AG04450 (cell line): ENCODE results near the gene CHRNA5. TPM values are rescaled to one million over a fixed set of nuclear protein-coding genes. Genes with fewer than 3 reads are reported as not detected.
A peak's percentile ranks its signal among the peaks of the same experiment; 100 is the strongest.

Experiments
- CTCF ChIA-PET: fragments of 300-600, 350-600 bp; formaldehyde crosslinking; extraction: SDS; loops from one replicate; lab custom pipeline; 2022; ENCODE audit warnings: antibody characterized with exemption, inconsistent platforms; lab: Charles Lee
- POLR2A ChIA-PET: fragments of 350-600 bp; formaldehyde crosslinking; extraction: SDS; loops from one replicate; lab custom pipeline; 2021; ENCODE audit warnings: antibody characterized with exemption, inconsistent platforms; lab: Yijun Ruan, JAX
- DNase-seq: peaks from one replicate; pipeline ENCODE4 v3.0.0-alpha.2; 2011; ENCODE audit warnings: low read depth, low spot score
- H3K27ac ChIP-seq: one replicate; pipeline ENCODE4 v1.5.1; 2012; ENCODE audit warnings: low read depth, low read length, control low read depth
- H3K27me3 ChIP-seq: one replicate; pipeline ENCODE4 v1.6.0; 2012; ENCODE audit warnings: low read length; ENCODE audit not compliant: control insufficient read depth, insufficient read depth
- H3K4me3 ChIP-seq: 2 replicates; pipeline ENCODE4 v1.5.1; 2011; ENCODE audit warnings: mild to moderate bottlenecking, low read depth, low read length, control low read depth
- H3K9me3 ChIP-seq: 2 replicates; pipeline ENCODE4 v1.5.1; 2012; ENCODE audit warnings: low read length; ENCODE audit not compliant: control insufficient read depth, insufficient read depth
- polyA plus RNA-seq: library from polyadenylated mRNA; depleted of rRNA; stranded (reverse); fragments of >200 nt; gene quantifications from 2 replicates; pipeline ENCODE4 v1.2.3, GENCODE V29; 2011
- TF ChIP-seq, protein P1 (sequence below): IDR thresholded peaks from 2 replicates; pipeline ENCODE4 v1.5.1; 2011; ENCODE audit warnings: low read depth, low read length, control low read depth, inconsistent platforms

The CHRNA5 gene
- polyA plus RNA-seq, 1 experiment, result 5.2 TPM

DNA sequence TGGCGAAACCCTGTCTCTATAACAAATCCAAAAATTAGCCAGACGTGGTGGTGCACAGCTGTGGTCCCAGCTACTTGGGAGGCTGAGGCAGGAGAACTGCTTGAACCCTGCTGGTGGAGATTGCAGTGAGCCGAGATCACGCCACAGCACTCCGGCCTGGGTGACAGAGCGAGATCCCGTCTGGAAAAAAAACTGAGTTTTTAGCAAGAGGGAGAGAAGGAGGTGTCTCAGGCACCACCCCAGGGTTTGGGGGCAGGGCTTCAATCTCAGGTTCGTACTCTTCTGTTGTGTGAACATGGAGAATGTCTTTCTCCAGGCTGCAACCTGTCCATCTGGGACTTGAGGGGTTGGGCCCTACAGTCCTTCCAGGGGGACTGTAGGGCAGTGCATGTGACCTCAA, 52.7 kb downstream of the CHRNA5 start:
- Histone ChIP-seq H3K9me3 (no peaks in the 10 kb centered on the region), H3K27me3 (peaks cover 27% of the 10 kb centered on the region), H3K4me3 (no peak overlapping the region), H3K27ac (no peak overlapping the region)
- TF ChIP-seq, protein P1, sequence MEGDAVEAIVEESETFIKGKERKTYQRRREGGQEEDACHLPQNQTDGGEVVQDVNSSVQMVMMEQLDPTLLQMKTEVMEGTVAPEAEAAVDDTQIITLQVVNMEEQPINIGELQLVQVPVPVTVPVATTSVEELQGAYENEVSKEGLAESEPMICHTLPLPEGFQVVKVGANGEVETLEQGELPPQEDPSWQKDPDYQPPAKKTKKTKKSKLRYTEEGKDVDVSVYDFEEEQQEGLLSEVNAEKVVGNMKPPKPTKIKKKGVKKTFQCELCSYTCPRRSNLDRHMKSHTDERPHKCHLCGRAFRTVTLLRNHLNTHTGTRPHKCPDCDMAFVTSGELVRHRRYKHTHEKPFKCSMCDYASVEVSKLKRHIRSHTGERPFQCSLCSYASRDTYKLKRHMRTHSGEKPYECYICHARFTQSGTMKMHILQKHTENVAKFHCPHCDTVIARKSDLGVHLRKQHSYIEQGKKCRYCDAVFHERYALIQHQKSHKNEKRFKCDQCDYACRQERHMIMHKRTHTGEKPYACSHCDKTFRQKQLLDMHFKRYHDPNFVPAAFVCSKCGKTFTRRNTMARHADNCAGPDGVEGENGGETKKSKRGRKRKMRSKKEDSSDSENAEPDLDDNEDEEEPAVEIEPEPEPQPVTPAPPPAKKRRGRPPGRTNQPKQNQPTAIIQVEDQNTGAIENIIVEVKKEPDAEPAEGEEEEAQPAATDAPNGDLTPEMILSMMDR, result no peak
- no peak for DNase-seq
- ChIA-PET CTCF (interaction anchor here (2.8 kb wide), 1 partner anchor 92 kb away, joined by 19 read pairs; no protein-coding TSS in a partner anchor), POLR2A (no interaction called here)

DNA sequence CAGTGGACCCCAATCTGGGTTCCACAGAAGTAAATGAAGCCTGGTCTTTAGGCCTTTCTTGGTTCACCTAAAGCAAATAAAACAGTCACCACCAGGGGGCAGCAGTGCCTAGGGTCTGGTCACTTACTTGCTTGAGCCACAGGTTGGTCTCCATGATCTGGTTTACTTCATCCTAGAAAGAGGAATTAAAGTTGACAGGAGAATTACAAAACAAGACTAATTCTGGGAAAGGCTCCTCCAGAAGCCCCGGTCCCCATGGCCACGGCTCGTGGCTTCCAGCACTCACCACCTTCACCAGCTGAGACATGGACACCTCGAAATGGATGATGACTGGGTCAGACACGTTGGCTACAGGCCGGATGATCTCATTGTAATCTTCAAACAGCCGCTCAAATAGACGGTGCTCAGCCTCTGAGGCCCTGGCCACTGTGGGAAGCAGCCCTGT, 53.2 kb downstream of the CHRNA5 start:
- TF ChIP-seq, protein P1, result peak; percentile 79
- Histone ChIP-seq H3K4me3 (no peak overlapping the region), H3K27me3 (peaks cover 31% of the 10 kb centered on the region), H3K9me3 (no peaks in the 10 kb centered on the region), H3K27ac (no peak overlapping the region)
- CTCF ChIA-PET, result interaction anchor here (1.3 to 2.8 kb wide), 4 partner anchors 38 to 133 kb away, joined by 3 to 19 read pairs (median 6); no protein-coding TSS in a partner anchor
- peak; percentile 68 for DNase-seq
- POLR2A ChIA-PET, result no interaction called here

DNA sequence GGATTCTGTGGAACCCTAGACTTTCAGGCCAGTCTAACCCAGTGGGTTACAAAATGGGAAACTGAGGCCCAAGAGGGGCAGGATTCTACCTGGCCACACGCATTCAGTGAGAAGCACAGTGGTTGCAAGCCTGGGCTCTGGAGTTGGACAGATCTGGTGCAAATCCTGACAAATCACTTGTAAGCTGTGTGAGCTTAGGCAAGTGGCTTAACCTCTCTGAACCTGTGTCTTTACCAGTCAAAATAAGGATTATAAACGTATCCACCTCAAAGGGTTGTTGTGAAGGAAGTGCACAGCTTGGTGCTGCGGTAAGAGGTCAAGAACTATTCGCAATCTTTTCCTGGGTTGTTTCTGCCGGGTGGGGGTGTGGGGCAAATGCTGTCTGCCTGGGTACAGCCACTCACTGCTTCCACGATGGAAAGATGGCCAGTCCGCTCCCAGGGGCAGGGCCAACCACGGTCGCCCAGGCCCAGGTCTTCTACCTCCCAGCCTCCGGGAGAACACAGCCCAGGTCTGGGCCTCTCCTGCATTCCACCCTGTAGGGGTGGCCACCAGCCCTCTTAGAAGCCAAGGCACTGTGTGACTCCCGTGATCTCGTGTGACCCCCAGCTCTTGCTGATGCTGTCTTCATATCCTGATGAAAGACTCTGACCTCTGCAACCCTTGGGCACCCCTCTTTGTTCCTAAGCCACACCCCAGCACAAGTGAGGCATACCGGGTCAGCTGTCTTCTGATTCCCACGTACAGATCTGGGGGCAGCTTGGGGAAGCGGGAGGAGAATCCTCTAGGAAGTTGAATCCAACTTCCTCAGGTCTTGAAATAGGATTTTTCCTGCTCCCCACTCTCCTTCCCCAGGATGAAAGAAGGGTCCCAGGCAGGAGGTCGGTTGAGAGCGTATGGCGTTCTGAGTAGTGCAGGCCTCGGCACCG, 54.0 kb downstream of the CHRNA5 start:
- Histone ChIP-seq H3K9me3 (no peaks in the 10 kb centered on the region), H3K4me3 (no peak overlapping the region), H3K27me3 (peaks cover 37% of the 10 kb centered on the region), H3K27ac (no peak overlapping the region)
- ChIA-PET POLR2A (no interaction called here), CTCF (interaction anchor here (0.7 to 2.8 kb wide), 6 partner anchors 39 to 565 kb away, joined by 3 to 19 read pairs (median 4); no protein-coding TSS in a partner anchor)
- no peak for DNase-seq
- TF ChIP-seq, protein P1, result no peak

DNA sequence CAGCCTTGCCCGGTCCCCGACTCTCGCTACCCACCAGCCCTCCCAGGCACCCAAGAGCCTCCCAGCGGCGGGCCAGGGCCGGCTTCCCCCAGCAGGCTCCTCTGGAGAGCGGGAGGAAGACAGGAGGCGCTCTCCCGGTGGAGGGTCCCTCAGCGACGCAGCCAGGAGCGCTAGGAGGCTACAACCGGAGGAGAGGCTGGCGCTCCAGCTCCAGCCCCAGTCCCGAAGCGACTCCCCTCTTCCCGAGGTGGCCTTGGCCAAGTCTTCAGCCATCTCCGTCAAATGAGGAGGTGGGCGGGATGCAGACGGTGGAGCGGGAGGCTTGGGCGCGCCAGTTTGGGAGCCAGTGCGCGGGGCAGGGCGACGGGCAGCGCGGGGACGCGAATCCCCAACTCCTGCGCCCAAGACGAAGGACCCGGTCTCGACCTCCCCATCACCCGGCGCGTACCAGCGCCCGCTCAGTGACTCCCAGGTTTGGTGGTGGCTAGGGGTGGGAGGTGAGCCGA, 54.8 kb downstream of the CHRNA5 start:
- peaks cover 41% of the 10 kb centered on the region for H3K27me3 ChIP-seq
- TF ChIP-seq, protein P1, result peak; percentile 22
- H3K9me3 ChIP-seq, result no peaks in the 10 kb centered on the region
- H3K4me3 ChIP-seq, result no peak overlapping the region
- ChIA-PET CTCF (interaction anchor here (1.3 to 2.8 kb wide), 5 partner anchors 40 to 565 kb away, joined by 3 to 19 read pairs (median 5); no protein-coding TSS in a partner anchor), POLR2A (no interaction called here)
- DNase-seq, result no peak
- H3K27ac ChIP-seq, result no peak overlapping the region
